Hepatocyte (in vitro differentiated cells): ENCODE data around the gene KCNK3. TPM values are rescaled to one million over a fixed set of nuclear protein-coding genes. Genes with fewer than 3 reads are reported as not detected.

Experiments
- DNase-seq: peaks from one replicate; pipeline ENCODE4 v3.0.0-alpha.2; 2016; ENCODE audit warnings: low spot score
- H2AFZ ChIP-seq: fragments of 200-600 bp; sonication (generic); 2 replicates; pipeline ENCODE4 v1.6.0; 2016; ENCODE audit warnings: antibody characterized with exemption, mild to moderate bottlenecking
- H3K27ac ChIP-seq: fragments of 200-600 bp; sonication (generic); 2 replicates; pipeline ENCODE4 v1.5.1; 2016; ENCODE audit warnings: mild to moderate bottlenecking
- H3K27me3 ChIP-seq: fragments of 200-600 bp; sonication (generic); 2 replicates; pipeline ENCODE4 v1.6.1; 2016
- H3K36me3 ChIP-seq: fragments of 200-600 bp; sonication (generic); replicated peaks from 2 replicates; pipeline ENCODE4 v1.5.1; 2016; ENCODE audit warnings: low read depth; ENCODE audit not compliant: insufficient read depth
- H3K4me1 ChIP-seq: fragments of 200-600 bp; sonication (generic); 2 replicates; pipeline ENCODE4 v1.5.1; 2016; ENCODE audit warnings: mild to moderate bottlenecking, moderate library complexity; ENCODE audit not compliant: insufficient read depth
- H3K4me2 ChIP-seq: fragments of 200-600 bp; sonication (generic); 2 replicates; pipeline ENCODE4 v1.6.0; 2016
- H3K4me3 ChIP-seq: fragments of 200-600 bp; sonication (generic); 2 replicates; pipeline ENCODE4 v1.5.1; 2016; ENCODE audit warnings: mild to moderate bottlenecking
- H3K79me2 ChIP-seq: fragments of 200-600 bp; sonication (generic); 2 replicates; pipeline ENCODE4 v1.6.0; 2017; ENCODE audit warnings: mild to moderate bottlenecking
- H3K9me2 ChIP-seq: fragments of 200-600 bp; sonication (generic); replicated peaks from 2 replicates; pipeline ENCODE4 v1.6.0; 2017; ENCODE audit warnings: mild to moderate bottlenecking; ENCODE audit not compliant: insufficient read depth
- H3K9me3 ChIP-seq: fragments of 200-600 bp; sonication (generic); 2 replicates; pipeline ENCODE4 v1.5.1; 2016; ENCODE audit warnings: low read depth, mild to moderate bottlenecking
- H4K20me1 ChIP-seq: fragments of 200-600 bp; sonication (generic); 2 replicates; pipeline ENCODE4 v1.6.0; 2016; ENCODE audit warnings: mild to moderate bottlenecking; ENCODE audit not compliant: insufficient read depth, poor library complexity, severe bottlenecking
- CTCF ChIP-seq: fragments of 200-600 bp; sonication (generic); IDR thresholded peaks from 2 replicates; pipeline ENCODE4 v1.5.1; 2016; ENCODE audit warnings: antibody characterized with exemption, mild to moderate bottlenecking; ENCODE audit not compliant: poor library complexity
- EZH2 ChIP-seq: fragments of 200-600 bp; sonication (generic); IDR thresholded peaks from 2 replicates; pipeline ENCODE4 v1.6.1; 2016; ENCODE audit warnings: antibody characterized with exemption, mild to moderate bottlenecking, borderline replicate concordance
- EZH2phosphoT487 ChIP-seq: fragments of 200-600 bp; sonication (generic); IDR thresholded peaks from one replicate; pipeline ENCODE4 v1.6.1; 2018; ENCODE audit warnings: antibody characterized with exemption, mild to moderate bottlenecking, low read depth, moderate library complexity; ENCODE audit not compliant: unreplicated experiment, severe bottlenecking
- WGBS: methylation state at CpG from one replicate; pipeline ENCODE4 v1.1.6; 2016; ENCODE audit warnings: low lambda C conversion rate; ENCODE audit errors: missing lambda C conversion rate; 5-methylcytosine and 5-hydroxymethylcytosine counted together
- polyA plus RNA-seq: library from polyadenylated mRNA; unstranded; fragments of >200 nt; fragmentation: Nextera tagmentation; extraction: Ambion mirVana; gene quantifications from 2 replicates; pipeline ENCODE4 v1.2.1, GENCODE V29; 2016
- total RNA-seq: library from RNA; depleted of rRNA; stranded (reverse); fragments of >200 nt; gene quantifications from 2 replicates; pipeline ENCODE4 v1.2.3, GENCODE V29; 2014

Gene KCNK3
- total RNA-seq = 9.4 and 10.5 TPM in 2 replicates
- 8.2 and 9.0 TPM in 2 replicates for polyA plus RNA-seq

DNA sequence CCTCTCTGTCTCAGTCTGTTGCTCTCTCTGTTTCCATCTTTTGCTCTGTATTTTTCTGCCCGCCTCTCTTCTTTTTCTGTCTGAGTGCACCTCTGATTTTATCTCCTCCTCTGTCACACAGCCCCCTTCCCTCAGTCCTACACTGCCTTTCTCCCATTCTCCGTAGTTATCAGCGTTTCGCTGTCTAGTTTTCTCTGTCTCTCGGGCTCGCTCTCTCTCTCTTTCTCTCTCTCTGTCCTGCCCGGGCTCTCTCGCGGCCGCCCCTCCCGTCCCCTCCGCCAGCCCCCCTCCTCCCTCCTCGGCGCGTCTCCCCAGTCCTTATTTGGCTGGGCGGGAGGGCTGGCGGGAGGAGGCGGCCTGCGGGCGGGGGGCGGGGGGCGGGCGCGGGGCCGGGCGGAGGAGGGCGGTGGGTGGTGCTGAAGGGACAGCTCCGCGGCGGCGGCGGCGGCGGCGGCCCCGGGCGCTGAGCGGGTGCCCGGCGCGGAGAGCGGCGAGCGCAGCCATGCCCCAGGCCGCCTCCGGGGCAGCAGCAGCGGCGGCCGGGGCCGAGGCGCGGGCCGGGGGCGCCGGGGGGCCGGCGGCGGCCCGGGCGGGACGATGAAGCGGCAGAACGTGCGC is at the start of gene KCNK3:
TSS of gene KCNK3 (plus strand) at position 444 of the 618 bp plus-strand sequence. CDS start at position 598, 154 bp downstream.
- Histone ChIP-seq H3K9me3 (no peaks in the 10 kb centered on the region), H2AFZ (no peak within 1 kb of the TSS), H3K27ac (peak within 1 kb of the TSS; percentile 93), H3K4me1 (peaks cover 28% of the 10 kb centered on the region), H3K79me2 (no peaks in the 10 kb centered on the region), H3K27me3 (peaks cover 37% of the 10 kb centered on the region), H3K4me2 (peak within 1 kb of the TSS; percentile 92), H3K36me3 (no peaks in the 10 kb centered on the region), H4K20me1 (no peaks in the 10 kb centered on the region), H3K4me3 (peak within 1 kb of the TSS; percentile 49), H3K9me2 (no peaks in the 10 kb centered on the region)
- TF ChIP-seq EZH2 (no peak), EZH2phosphoT487 (no peak), CTCF (no peak)
- 6% methylated on average over 4 of the region's 64 CpGs for WGBS
- peak; percentile 86 for DNase-seq

- Histone ChIP-seq H3K4me2 (no peak overlapping the region), H3K27me3 (peaks cover 5% of the 10 kb centered on the region), H3K4me3 (no peak overlapping the region), H3K4me1 (peaks cover 21% of the 10 kb centered on the region), H3K27ac (no peak overlapping the region), H4K20me1 (no peaks in the 10 kb centered on the region), H3K79me2 (no peaks in the 10 kb centered on the region), H3K9me3 (no peaks in the 10 kb centered on the region), H2AFZ (no peak overlapping the region), H3K9me2 (no peaks in the 10 kb centered on the region), H3K36me3 (no peaks in the 10 kb centered on the region)
- 85% methylated on average over 13 of the region's 13 CpGs for WGBS
- DNase-seq = no peak
- no peak for TF ChIP-seq EZH2phosphoT487
- TF ChIP-seq CTCF = no peak
- no peak for TF ChIP-seq EZH2
Measured at GRCh38 chr2:26644188-26644835, 48.2 kb upstream of the KCNK3 start.

GRCh38 chr2:26645762-26646161 is 46.8 kb upstream of the KCNK3 start:
- WGBS = 96% methylated on average over 10 of the region's 10 CpGs
- DNase-seq = no peak
- Histone ChIP-seq H3K36me3 (no peaks in the 10 kb centered on the region), H3K4me1 (peaks cover 28% of the 10 kb centered on the region), H3K9me2 (no peaks in the 10 kb centered on the region), H3K27ac (no peak overlapping the region), H3K27me3 (peaks cover 5% of the 10 kb centered on the region), H3K9me3 (no peaks in the 10 kb centered on the region), H4K20me1 (no peaks in the 10 kb centered on the region), H3K4me2 (no peak overlapping the region), H2AFZ (no peak overlapping the region), H3K79me2 (no peaks in the 10 kb centered on the region), H3K4me3 (no peak overlapping the region)
- TF ChIP-seq EZH2 (no peak), EZH2phosphoT487 (no peak), CTCF (no peak)
